ENCODE data around the gene CFAP157.

Gene CFAP157

DNA sequence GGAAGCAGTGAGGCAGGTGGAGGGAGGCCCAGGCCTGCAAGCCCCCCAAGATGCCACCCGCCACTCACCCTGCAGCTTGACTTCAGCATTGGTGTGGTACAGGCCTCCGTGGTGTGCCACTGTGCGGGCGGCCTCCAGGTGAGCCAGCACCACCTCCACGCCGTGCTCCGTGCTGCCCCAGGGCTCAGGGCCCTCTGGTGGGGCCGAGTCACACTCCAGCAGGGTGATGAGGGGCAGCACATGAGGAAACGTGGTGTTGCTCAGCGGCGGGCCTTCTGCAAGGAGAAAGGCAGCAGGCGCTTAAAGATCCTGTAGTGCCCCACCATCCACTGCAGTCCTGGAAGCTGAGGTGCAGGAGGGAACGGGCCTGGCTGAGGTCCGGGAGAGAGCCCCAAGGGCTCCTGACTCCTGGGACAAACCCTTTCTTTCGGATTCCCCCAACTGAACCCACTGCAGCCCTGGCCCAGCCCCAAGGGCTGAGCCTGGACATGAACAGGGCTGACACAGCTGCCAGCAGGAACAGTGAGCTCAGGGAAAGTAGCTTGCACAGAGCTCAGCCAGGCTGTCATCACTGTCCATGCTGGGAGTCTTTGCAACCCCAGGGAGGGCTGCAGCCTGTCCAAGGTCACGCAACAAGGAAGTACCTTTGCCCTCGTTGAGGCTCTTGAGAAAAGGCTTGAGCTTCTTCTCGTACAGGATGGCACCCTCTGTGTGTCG is 33.0 kb downstream of the CFAP157 start:
- no peaks in the 10 kb centered on the region for H3K36me3 ChIP-seq (replicated peaks)
- no peak for DNase-seq
- in situ Hi-C loops (cut with HindIII; ENCODE audit: low pct_ligation_motif_present, low sequenced_read_pairs): no loop called here
- no peak overlapping the region for H3K27ac ChIP-seq
- H3K4me3 ChIP-seq (ENCODE audit: low read depth, low read length): no peak overlapping the region
- no peak for TF ChIP-seq CTCF (IDR thresholded peaks at IDR 0.05; ENCODE audit: low read depth, low read length, missing control alignments)
- H3K27me3 ChIP-seq (replicated peaks): no peaks in the 10 kb centered on the region

GRCh38 chr9:127741831-127742434 is 35.1 kb downstream of the CFAP157 start:
- Histone ChIP-seq H3K4me3 (ENCODE audit: low read depth, low read length) (peak overlapping the region; percentile 53), H3K27me3 (replicated peaks) (no peaks in the 10 kb centered on the region), H3K36me3 (replicated peaks) (no peaks in the 10 kb centered on the region), H3K27ac (no peak overlapping the region)
- in situ Hi-C loops (cut with HindIII; ENCODE audit: low pct_ligation_motif_present, low sequenced_read_pairs): no loop called here
- no peak for TF ChIP-seq CTCF (IDR thresholded peaks at IDR 0.05; ENCODE audit: low read depth, low read length, missing control alignments)
- no peak for DNase-seq

- in situ Hi-C loops (cut with HindIII; ENCODE audit: low pct_ligation_motif_present, low sequenced_read_pairs): no loop called here
- Histone ChIP-seq H3K27me3 (replicated peaks) (no peaks in the 10 kb centered on the region), H3K36me3 (replicated peaks) (no peaks in the 10 kb centered on the region), H3K4me3 (ENCODE audit: low read depth, low read length) (peak overlapping the region; percentile 53), H3K27ac (no peak overlapping the region)
- no peak for DNase-seq
- no peak for TF ChIP-seq CTCF (IDR thresholded peaks at IDR 0.05; ENCODE audit: low read depth, low read length, missing control alignments)
Observed at GRCh38 chr9:127742435-127743088, 35.8 kb downstream of the CFAP157 start.

GRCh38 chr9:127744398-127745110 is 37.8 kb downstream of the CFAP157 start:
- H3K27me3 ChIP-seq (replicated peaks): no peaks in the 10 kb centered on the region
- H3K36me3 ChIP-seq (replicated peaks): no peaks in the 10 kb centered on the region
- H3K4me3 ChIP-seq (ENCODE audit: low read depth, low read length): no peak overlapping the region
- DNase-seq: no peak
- no peak overlapping the region for H3K27ac ChIP-seq
- TF ChIP-seq CTCF (IDR thresholded peaks at IDR 0.05; ENCODE audit: low read depth, low read length, missing control alignments): no peak
- in situ Hi-C loops (cut with HindIII; ENCODE audit: low pct_ligation_motif_present, low sequenced_read_pairs): no loop called here

- H3K36me3 ChIP-seq (replicated peaks): no peaks in the 10 kb centered on the region
Observed at GRCh38 chr9:127746959-127747569, 40.3 kb downstream of the CFAP157 start.

More at GRCh38 chr9:127746959-127747569, 40.3 kb downstream of the CFAP157 start:
- Histone ChIP-seq H3K4me3 (ENCODE audit: low read depth, low read length) (no peak overlapping the region), H3K27ac (no peak overlapping the region), H3K27me3 (replicated peaks) (no peaks in the 10 kb centered on the region)
- in situ Hi-C loops (cut with HindIII; ENCODE audit: low pct_ligation_motif_present, low sequenced_read_pairs): no loop called here
- TF ChIP-seq CTCF (IDR thresholded peaks at IDR 0.05; ENCODE audit: low read depth, low read length, missing control alignments): peak; percentile 17
- no peak for DNase-seq

Data from brain microvascular endothelial cell (primary cell).